ENCODE results near the gene CUEDC1. TPM values are rescaled to one million over a fixed set of nuclear protein-coding genes. Genes with fewer than 3 reads are reported as not detected.

The CUEDC1 gene
- total RNA-seq, 1 donor from 2014 or later = 6.5 TPM

GRCh38 chr17:57868910-57869616 is 86.1 kb downstream of the CUEDC1 start:
- DNase-seq (ENCODE audit: low spot score in 2 of 2) = no peak
- no peak for FAIRE-seq

- FAIRE-seq = no peak
- peak in 1 of 2 donors; percentile 68 for DNase-seq (ENCODE audit: low spot score in 2 of 2)
Measured at GRCh38 chr17:57868007-57868909, 87.0 kb downstream of the CUEDC1 start.

- FAIRE-seq (no peak), DNase-seq (ENCODE audit: low spot score in 2 of 2) (no peak)
Measured at GRCh38 chr17:57867126-57867525, 88.1 kb downstream of the CUEDC1 start.

- FAIRE-seq (no peak), DNase-seq (ENCODE audit: low spot score in 2 of 2) (no peak)
Measured at GRCh38 chr17:57866723-57867122, 88.5 kb downstream of the CUEDC1 start.

GRCh38 chr17:57866319-57866718 is 88.9 kb downstream of the CUEDC1 start:
- FAIRE-seq (no peak), DNase-seq (ENCODE audit: low spot score in 2 of 2) (no peak)

- DNase-seq (ENCODE audit: low spot score in 2 of 2) = peak in 1 of 2 donors; percentile 14
- no peak for FAIRE-seq
Measured at GRCh38 chr17:57864273-57864672, 90.9 kb downstream of the CUEDC1 start.

- peak in 1 of 2 donors; percentile 77 for DNase-seq (ENCODE audit: low spot score in 2 of 2)
- no peak for FAIRE-seq
Measured at GRCh38 chr17:57862694-57863667, 92.2 kb downstream of the CUEDC1 start.

GRCh38 chr17:57861790-57862693 is 93.2 kb downstream of the CUEDC1 start:
- no peak for FAIRE-seq
- peak; percentile 58 to 77 for DNase-seq (ENCODE audit: low spot score in 2 of 2)

- no peak for DNase-seq (ENCODE audit: low spot score in 2 of 2)
- no peak for FAIRE-seq
Measured at GRCh38 chr17:57861000-57861789, 94.0 kb downstream of the CUEDC1 start.

GRCh38 chr17:57860414-57860999 is 94.7 kb downstream of the CUEDC1 start:
- no peak for FAIRE-seq
- no peak for DNase-seq (ENCODE audit: low spot score in 2 of 2)

- FAIRE-seq = no peak
- DNase-seq (ENCODE audit: low spot score in 2 of 2) = no peak
Measured at GRCh38 chr17:57859601-57860413, 95.4 kb downstream of the CUEDC1 start.

GRCh38 chr17:57858838-57859237 is 96.4 kb downstream of the CUEDC1 start:
- FAIRE-seq (no peak), DNase-seq (ENCODE audit: low spot score in 2 of 2) (no peak)

- no peak for FAIRE-seq
- DNase-seq (ENCODE audit: low spot score in 2 of 2) = no peak
Measured at GRCh38 chr17:57856792-57857620, 98.2 kb downstream of the CUEDC1 start.

GRCh38 chr17:57855391-57856035 is 99.7 kb downstream of the CUEDC1 start:
- no peak for FAIRE-seq
- no peak for DNase-seq (ENCODE audit: low spot score in 2 of 2)

- no peak for FAIRE-seq
- no peak for DNase-seq (ENCODE audit: low spot score in 2 of 2)
Measured at GRCh38 chr17:57853695-57854094, 101.5 kb downstream of the CUEDC1 start.

GRCh38 chr17:57852955-57853328 is 102.3 kb downstream of the CUEDC1 start:
- FAIRE-seq (no peak), DNase-seq (ENCODE audit: low spot score in 2 of 2) (no peak)
